ENCODE measurements around the gene CMKLR1.

The CMKLR1 gene

GRCh38 chr12:108254517-108255251 lies 84.4 kb downstream of the CMKLR1 start:
- no peak for TF ChIP-seq CTCF (IDR thresholded peaks at IDR 0.05; ENCODE audit: low read depth, low read length)
- H3K4me3 ChIP-seq (ENCODE audit: low read depth, low read length) = no peak overlapping the region
- in situ Hi-C loops (cut with HindIII; ENCODE audit: low sequenced_read_pairs) = no loop called here
- DNase-seq (ENCODE audit: low read depth, low spot score) = no peak

GRCh38 chr12:108254030-108254429 lies 85.1 kb downstream of the CMKLR1 start:
- no peak overlapping the region for H3K4me3 ChIP-seq (ENCODE audit: low read depth, low read length)
- no peak for TF ChIP-seq CTCF (IDR thresholded peaks at IDR 0.05; ENCODE audit: low read depth, low read length)
- DNase-seq (ENCODE audit: low read depth, low spot score) = no peak
- in situ Hi-C loops (cut with HindIII; ENCODE audit: low sequenced_read_pairs) = no loop called here

- no peak overlapping the region for H3K4me3 ChIP-seq (ENCODE audit: low read depth, low read length)
- no peak for TF ChIP-seq CTCF (IDR thresholded peaks at IDR 0.05; ENCODE audit: low read depth, low read length)
- DNase-seq (ENCODE audit: low read depth, low spot score) = no peak
- in situ Hi-C loops (cut with HindIII; ENCODE audit: low sequenced_read_pairs) = no loop called here
These were observed 85.6 kb downstream of the CMKLR1 start for GRCh38 chr12:108253540-108253939.

GRCh38 chr12:108252523-108252922 lies 86.6 kb downstream of the CMKLR1 start:
- TF ChIP-seq CTCF (IDR thresholded peaks at IDR 0.05; ENCODE audit: low read depth, low read length) = no peak
- in situ Hi-C loops (cut with HindIII; ENCODE audit: low sequenced_read_pairs) = no loop called here
- no peak for DNase-seq (ENCODE audit: low read depth, low spot score)
- H3K4me3 ChIP-seq (ENCODE audit: low read depth, low read length) = no peak overlapping the region

GRCh38 chr12:108248011-108248410 lies 91.1 kb downstream of the CMKLR1 start:
- TF ChIP-seq CTCF (IDR thresholded peaks at IDR 0.05; ENCODE audit: low read depth, low read length) = no peak
- DNase-seq (ENCODE audit: low read depth, low spot score) = no peak
- H3K4me3 ChIP-seq (ENCODE audit: low read depth, low read length) = no peak overlapping the region
- in situ Hi-C loops (cut with HindIII; ENCODE audit: low sequenced_read_pairs) = no loop called here

GRCh38 chr12:108247130-108247529 lies 92.0 kb downstream of the CMKLR1 start:
- H3K4me3 ChIP-seq (ENCODE audit: low read depth, low read length) = no peak overlapping the region
- no peak for DNase-seq (ENCODE audit: low read depth, low spot score)
- TF ChIP-seq CTCF (IDR thresholded peaks at IDR 0.05; ENCODE audit: low read depth, low read length) = no peak
- in situ Hi-C loops (cut with HindIII; ENCODE audit: low sequenced_read_pairs) = no loop called here

All from astrocyte of the spinal cord (primary cell).